Liver (tissue), 3 donors: ENCODE results near the gene DLK2.

Experiments used
- ATF3 ChIP-seq: IDR thresholded peaks from 2 replicates; pipeline ENCODE4 v1.6.1; 2016; ENCODE audit warnings: antibody characterized with exemption
- CTCF ChIP-seq: fragments of 150-350 bp; IDR thresholded peaks from 2 replicates; pipeline ENCODE4 v1.5.1; 2017; ENCODE audit warnings: improper control_type of control experiment, low read depth, low read length; ENCODE audit not compliant: missing input control
- EGR1 ChIP-seq, 2 donors: IDR thresholded peaks; 2 replicates each; pipeline ENCODE4 v1.6.1; 2016 to 2018; ENCODE audit warnings: antibody characterized with exemption in 2 of 2, low read depth in 2 of 2
- RAD21 ChIP-seq, 2 donors: IDR thresholded peaks; 2 replicates each; pipeline ENCODE4 v1.6.1; 2016; ENCODE audit warnings: antibody characterized with exemption in 2 of 2, mild to moderate bottlenecking in 2 of 2
- RXRA ChIP-seq, 2 donors: IDR thresholded peaks; 2 replicates each; pipeline ENCODE4 v1.6.1; 2017 to 2018; ENCODE audit warnings: antibody characterized with exemption in 2 of 2, mild to moderate bottlenecking in 1 of 2
- SP1 ChIP-seq: IDR thresholded peaks from 2 replicates; pipeline ENCODE4 v1.6.1; 2018; ENCODE audit warnings: antibody characterized with exemption, mild to moderate bottlenecking
- TAF1 ChIP-seq: conservative IDR thresholded peaks from 2 replicates; pipeline ENCODE4 v1.6.1; 2016; ENCODE audit warnings: antibody characterized with exemption, mild to moderate bottlenecking
- YY1 ChIP-seq: IDR thresholded peaks from 2 replicates; pipeline ENCODE4 v1.6.1; 2016; ENCODE audit warnings: antibody characterized with exemption, mild to moderate bottlenecking
- ZBTB33 ChIP-seq: IDR thresholded peaks from 2 replicates; pipeline ENCODE4 v1.6.1; 2016; ENCODE audit warnings: antibody characterized with exemption
- TF ChIP-seq, protein P1 (sequence below): IDR thresholded peaks from 2 replicates; pipeline ENCODE4 v1.6.1; 2016; ENCODE audit warnings: antibody characterized with exemption, mild to moderate bottlenecking
- TF ChIP-seq, protein P2 (sequence below): IDR thresholded peaks from 2 replicates; pipeline ENCODE4 v1.6.1; 2016; ENCODE audit warnings: antibody characterized with exemption
- donor health status: healthy.
- donor health status: healthy.

DNA sequence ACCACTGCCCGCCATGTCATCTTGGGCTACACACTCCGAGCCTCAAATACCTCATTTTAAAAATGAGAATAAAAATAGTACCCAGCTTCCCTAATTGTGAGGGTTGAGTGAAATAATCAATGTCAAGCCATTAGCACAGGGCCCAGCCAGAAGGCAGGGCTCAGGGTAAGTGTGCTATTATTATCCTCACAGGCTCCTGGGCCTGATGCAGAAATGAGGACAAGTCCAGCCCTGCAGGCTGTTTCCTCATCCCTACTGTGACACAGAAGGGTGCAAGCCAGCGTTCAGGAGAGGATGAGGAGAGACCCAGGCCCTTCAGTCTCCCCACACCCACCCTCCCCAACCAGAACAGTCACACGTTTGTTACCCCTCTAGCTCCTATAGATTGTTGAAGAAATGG lies 4.0 kb downstream of the DLK2 start:
- TF ChIP-seq CTCF (no peak), YY1 (no peak), RXRA (IDR thresholded peaks at IDR 0.05) (no peak), SP1 (no peak), RAD21 (IDR thresholded peaks at IDR 0.05) (no peak), ATF3 (no peak), TAF1 (no peak), ZBTB33 (no peak), EGR1 (IDR thresholded peaks at IDR 0.05; ENCODE audit: low read depth in 2 of 2) (no peak)
- TF ChIP-seq, protein P1, sequence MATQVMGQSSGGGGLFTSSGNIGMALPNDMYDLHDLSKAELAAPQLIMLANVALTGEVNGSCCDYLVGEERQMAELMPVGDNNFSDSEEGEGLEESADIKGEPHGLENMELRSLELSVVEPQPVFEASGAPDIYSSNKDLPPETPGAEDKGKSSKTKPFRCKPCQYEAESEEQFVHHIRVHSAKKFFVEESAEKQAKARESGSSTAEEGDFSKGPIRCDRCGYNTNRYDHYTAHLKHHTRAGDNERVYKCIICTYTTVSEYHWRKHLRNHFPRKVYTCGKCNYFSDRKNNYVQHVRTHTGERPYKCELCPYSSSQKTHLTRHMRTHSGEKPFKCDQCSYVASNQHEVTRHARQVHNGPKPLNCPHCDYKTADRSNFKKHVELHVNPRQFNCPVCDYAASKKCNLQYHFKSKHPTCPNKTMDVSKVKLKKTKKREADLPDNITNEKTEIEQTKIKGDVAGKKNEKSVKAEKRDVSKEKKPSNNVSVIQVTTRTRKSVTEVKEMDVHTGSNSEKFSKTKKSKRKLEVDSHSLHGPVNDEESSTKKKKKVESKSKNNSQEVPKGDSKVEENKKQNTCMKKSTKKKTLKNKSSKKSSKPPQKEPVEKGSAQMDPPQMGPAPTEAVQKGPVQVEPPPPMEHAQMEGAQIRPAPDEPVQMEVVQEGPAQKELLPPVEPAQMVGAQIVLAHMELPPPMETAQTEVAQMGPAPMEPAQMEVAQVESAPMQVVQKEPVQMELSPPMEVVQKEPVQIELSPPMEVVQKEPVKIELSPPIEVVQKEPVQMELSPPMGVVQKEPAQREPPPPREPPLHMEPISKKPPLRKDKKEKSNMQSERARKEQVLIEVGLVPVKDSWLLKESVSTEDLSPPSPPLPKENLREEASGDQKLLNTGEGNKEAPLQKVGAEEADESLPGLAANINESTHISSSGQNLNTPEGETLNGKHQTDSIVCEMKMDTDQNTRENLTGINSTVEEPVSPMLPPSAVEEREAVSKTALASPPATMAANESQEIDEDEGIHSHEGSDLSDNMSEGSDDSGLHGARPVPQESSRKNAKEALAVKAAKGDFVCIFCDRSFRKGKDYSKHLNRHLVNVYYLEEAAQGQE: no peak
- TF ChIP-seq, protein P2, sequence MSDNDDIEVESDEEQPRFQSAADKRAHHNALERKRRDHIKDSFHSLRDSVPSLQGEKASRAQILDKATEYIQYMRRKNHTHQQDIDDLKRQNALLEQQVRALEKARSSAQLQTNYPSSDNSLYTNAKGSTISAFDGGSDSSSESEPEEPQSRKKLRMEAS: no peak
